GM12801 (cell line): ENCODE measurements around the gene NDUFS1.

Source experiments
- CTCF ChIP-seq: IDR thresholded peaks from one replicate; pipeline ENCODE4 v1.5.1; 2011; ENCODE audit warnings: control low read depth; ENCODE audit not compliant: insufficient read length; ENCODE audit errors: extremely low read depth

NDUFS1 gene

GRCh38 chr2:206084870-206085741 is 74.1 kb downstream of the NDUFS1 start:
- TF ChIP-seq CTCF, result no peak

GRCh38 chr2:206084439-206084869 is 74.8 kb downstream of the NDUFS1 start:
- no peak for TF ChIP-seq CTCF

GRCh38 chr2:206083602-206084438 is 75.4 kb downstream of the NDUFS1 start:
- TF ChIP-seq CTCF, result no peak

GRCh38 chr2:206082298-206082843 is 76.9 kb downstream of the NDUFS1 start:
- no peak for TF ChIP-seq CTCF

GRCh38 chr2:206080927-206081326 is 78.3 kb downstream of the NDUFS1 start:
- no peak for TF ChIP-seq CTCF

- TF ChIP-seq CTCF, result no peak
These were observed 79.4 kb downstream of the NDUFS1 start for GRCh38 chr2:206079699-206080465.
